ENCODE measurements around the gene KRTAP5-5.

GRCh38 chr11:1608363-1608762, 21.2 kb upstream of the KRTAP5-5 start, which contains the start of gene KRTAP5-3:
- TF ChIP-seq EZH2 (IDR thresholded peaks at IDR 0.05) (no peak), FOXP2 (optimal IDR thresholded peaks at IDR 0.05; ENCODE audit: control extremely low read depth, extremely low read length, insufficient read depth) (no peak), POLR2AphosphoS5 (IDR thresholded peaks at IDR 0.05; ENCODE audit: borderline replicate concordance, low read depth, low read length) (no peak)

Measured in SK-N-MC (cell line).